Mucosa of stomach (tissue), 1 donor: ENCODE data around the gene SERINC5.

Experiments used
- H3K27me3 ChIP-seq: one replicate; pipeline ENCODE4 v1.7.0; 2013; ENCODE audit warnings: mild to moderate bottlenecking, low read length; ENCODE audit not compliant: control insufficient read depth, insufficient read depth
- H3K36me3 ChIP-seq: one replicate; pipeline ENCODE4 v1.7.0; 2013; ENCODE audit warnings: low read length; ENCODE audit not compliant: control insufficient read depth, insufficient read depth
- H3K4me1 ChIP-seq: one replicate; pipeline ENCODE4 v1.7.0; 2013; ENCODE audit warnings: mild to moderate bottlenecking, low read length; ENCODE audit not compliant: control insufficient read depth, insufficient read depth
- H3K4me3 ChIP-seq: one replicate; pipeline ENCODE4 v1.7.0; 2013; ENCODE audit warnings: low read length
- H3K9ac ChIP-seq: one replicate; pipeline ENCODE4 v1.7.0; 2013; ENCODE audit warnings: mild to moderate bottlenecking, low read length, moderate library complexity
- H3K9me3 ChIP-seq: one replicate; pipeline ENCODE4 v1.7.0; 2013; ENCODE audit warnings: mild to moderate bottlenecking, low read length, moderate library complexity; ENCODE audit not compliant: control insufficient read depth
- donor health status: Pancreatic carcinoma.

The SERINC5 gene

GRCh38 chr5:80238097-80238496 lies 17.8 kb downstream of the SERINC5 start:
- no peaks in the 10 kb centered on the region for H3K27me3 ChIP-seq
- H3K9me3 ChIP-seq, result no peaks in the 10 kb centered on the region
- no peak overlapping the region for H3K9ac ChIP-seq
- H3K36me3 ChIP-seq, result no peaks in the 10 kb centered on the region
- no peak overlapping the region for H3K4me3 ChIP-seq
- peaks cover 24% of the 10 kb centered on the region for H3K4me1 ChIP-seq

DNA sequence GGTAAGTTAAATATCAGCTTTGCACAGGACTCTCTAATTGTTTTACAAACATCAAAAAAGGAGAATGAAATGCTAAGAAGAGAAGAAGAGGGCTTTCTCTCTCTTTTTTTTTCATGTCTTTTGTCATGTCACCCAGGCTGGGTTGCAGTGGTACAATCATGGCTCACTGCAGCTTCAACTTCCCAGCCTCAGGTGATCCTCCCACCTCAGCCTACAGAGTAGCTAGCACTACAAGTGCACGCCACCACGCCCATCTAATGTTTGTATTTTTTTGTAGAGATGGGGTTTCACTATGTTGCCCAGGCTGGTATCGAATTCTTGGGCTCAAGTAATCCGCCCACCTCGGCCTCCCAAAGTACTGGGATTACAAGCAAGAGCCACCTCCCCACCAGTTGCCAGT lies 18.6 kb downstream of the SERINC5 start:
- Histone ChIP-seq H3K27me3 (no peaks in the 10 kb centered on the region), H3K9me3 (no peaks in the 10 kb centered on the region), H3K36me3 (no peaks in the 10 kb centered on the region), H3K9ac (no peak overlapping the region), H3K4me1 (peaks cover 24% of the 10 kb centered on the region), H3K4me3 (no peak overlapping the region)

- H3K9me3 ChIP-seq, result no peaks in the 10 kb centered on the region
- H3K36me3 ChIP-seq, result no peaks in the 10 kb centered on the region
- H3K4me1 ChIP-seq, result peaks cover 31% of the 10 kb centered on the region
- H3K4me3 ChIP-seq, result no peak overlapping the region
- no peaks in the 10 kb centered on the region for H3K27me3 ChIP-seq
- no peak overlapping the region for H3K9ac ChIP-seq
Measured at GRCh38 chr5:80234116-80234948, 21.5 kb downstream of the SERINC5 start.

DNA sequence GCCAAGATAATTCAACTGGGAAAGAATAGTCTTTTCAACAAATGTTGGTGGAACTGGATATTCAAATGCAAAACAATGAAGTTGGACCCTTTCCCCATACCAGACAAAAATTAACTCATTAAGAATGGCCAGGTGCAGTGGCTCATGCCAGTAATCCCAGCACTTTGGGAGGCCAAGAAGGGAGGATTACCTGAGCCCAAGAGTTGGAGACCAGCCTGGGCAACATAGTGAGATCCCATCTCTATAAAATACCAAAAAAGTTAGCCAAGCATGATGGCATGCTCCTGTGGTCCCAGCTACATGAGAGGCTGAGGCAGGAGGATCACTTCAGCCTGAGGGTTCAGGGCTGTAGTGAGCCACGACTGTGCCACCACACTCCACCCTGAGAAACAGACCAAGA lies 24.2 kb downstream of the SERINC5 start:
- Histone ChIP-seq H3K9me3 (no peaks in the 10 kb centered on the region), H3K4me1 (peaks cover 18% of the 10 kb centered on the region), H3K4me3 (no peak overlapping the region), H3K36me3 (no peaks in the 10 kb centered on the region), H3K9ac (no peak overlapping the region), H3K27me3 (no peaks in the 10 kb centered on the region)

DNA sequence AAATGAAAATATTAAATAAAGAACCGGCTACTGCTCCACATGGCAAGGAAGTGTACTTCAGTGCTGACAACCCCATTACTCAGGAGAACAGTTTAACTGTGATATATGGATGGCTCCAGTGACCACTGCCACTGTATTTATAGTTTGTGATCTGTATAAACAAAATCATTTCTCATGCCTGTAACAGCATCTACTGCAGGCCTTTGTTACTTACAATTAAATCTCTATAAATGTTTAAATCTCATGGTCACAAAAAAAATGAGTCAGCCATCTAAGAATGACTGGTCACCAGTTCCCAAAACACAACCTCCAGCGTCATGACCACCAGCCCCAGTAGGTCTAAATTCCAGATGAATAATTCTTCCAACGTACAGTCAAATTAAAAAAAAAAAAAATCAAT lies 24.6 kb downstream of the SERINC5 start:
- Histone ChIP-seq H3K9ac (no peak overlapping the region), H3K27me3 (no peaks in the 10 kb centered on the region), H3K36me3 (no peaks in the 10 kb centered on the region), H3K4me1 (peaks cover 18% of the 10 kb centered on the region), H3K4me3 (no peak overlapping the region), H3K9me3 (no peaks in the 10 kb centered on the region)

GRCh38 chr5:80230269-80230992 lies 25.4 kb downstream of the SERINC5 start:
- H3K36me3 ChIP-seq, result no peaks in the 10 kb centered on the region
- no peak overlapping the region for H3K4me3 ChIP-seq
- peaks cover 18% of the 10 kb centered on the region for H3K4me1 ChIP-seq
- no peaks in the 10 kb centered on the region for H3K27me3 ChIP-seq
- H3K9me3 ChIP-seq, result no peaks in the 10 kb centered on the region
- no peak overlapping the region for H3K9ac ChIP-seq

DNA sequence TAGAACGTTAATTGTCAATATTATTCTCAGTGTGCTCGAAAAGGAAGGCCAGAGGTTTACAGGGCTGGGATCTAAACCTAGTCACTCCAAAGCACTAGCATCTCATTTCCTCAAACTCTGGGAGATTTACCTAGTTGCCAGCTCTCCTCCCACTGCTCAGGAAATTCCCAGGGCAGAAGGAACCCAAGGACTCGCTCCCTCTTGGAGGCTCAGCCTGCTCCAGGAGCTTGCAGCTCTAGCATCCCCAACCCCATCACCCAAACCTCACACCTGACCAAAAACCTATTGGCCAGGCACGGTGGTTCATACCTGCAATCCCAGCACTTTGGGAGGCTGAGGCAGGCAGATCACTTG lies 26.0 kb downstream of the SERINC5 start:
- Histone ChIP-seq H3K9ac (no peak overlapping the region), H3K9me3 (no peaks in the 10 kb centered on the region), H3K27me3 (no peaks in the 10 kb centered on the region), H3K4me3 (no peak overlapping the region), H3K36me3 (no peaks in the 10 kb centered on the region), H3K4me1 (peaks cover 18% of the 10 kb centered on the region)

DNA sequence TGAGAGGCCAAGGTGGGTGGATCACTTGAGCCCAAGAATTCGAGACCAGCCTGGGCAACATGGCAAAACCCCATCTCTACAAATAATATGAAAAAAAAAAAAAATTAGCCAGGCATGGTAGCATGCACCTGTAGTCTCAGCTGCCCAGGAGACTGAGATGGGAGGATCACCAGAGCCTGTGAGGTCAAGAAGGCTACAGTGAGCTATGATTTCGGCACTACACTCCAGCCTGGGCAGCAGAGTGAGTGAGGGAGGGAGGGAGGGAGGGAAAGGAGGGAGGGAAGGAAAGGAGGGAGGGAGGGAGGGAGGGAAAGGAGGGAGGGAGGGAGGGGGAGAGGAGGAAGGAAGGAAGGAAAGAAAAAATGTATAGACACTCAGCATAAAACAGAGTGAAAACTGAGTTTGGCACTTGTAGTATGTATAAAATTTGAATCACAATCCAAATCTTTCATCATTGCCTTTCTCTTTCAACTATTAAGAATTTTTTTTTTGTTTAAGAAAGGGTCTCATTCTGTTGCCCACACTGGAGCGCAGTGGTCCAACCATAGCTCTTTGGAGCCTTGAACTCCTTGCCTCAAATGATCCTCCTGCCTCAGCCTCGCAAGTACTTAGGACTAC lies 27.8 kb downstream of the SERINC5 start:
- Histone ChIP-seq H3K9ac (no peak overlapping the region), H3K27me3 (no peaks in the 10 kb centered on the region), H3K9me3 (no peaks in the 10 kb centered on the region), H3K4me1 (peaks cover 18% of the 10 kb centered on the region), H3K4me3 (no peak overlapping the region), H3K36me3 (no peaks in the 10 kb centered on the region)

- no peaks in the 10 kb centered on the region for H3K9me3 ChIP-seq
- no peaks in the 10 kb centered on the region for H3K27me3 ChIP-seq
- H3K4me1 ChIP-seq, result peaks cover 21% of the 10 kb centered on the region
- no peak overlapping the region for H3K4me3 ChIP-seq
- no peak overlapping the region for H3K9ac ChIP-seq
- H3K36me3 ChIP-seq, result no peaks in the 10 kb centered on the region
Measured at GRCh38 chr5:80225934-80226326, 29.9 kb downstream of the SERINC5 start.

GRCh38 chr5:80225189-80225933 lies 30.5 kb downstream of the SERINC5 start:
- H3K4me3 ChIP-seq, result no peak overlapping the region
- H3K27me3 ChIP-seq, result no peaks in the 10 kb centered on the region
- H3K4me1 ChIP-seq, result peaks cover 22% of the 10 kb centered on the region
- H3K36me3 ChIP-seq, result no peaks in the 10 kb centered on the region
- H3K9me3 ChIP-seq, result no peaks in the 10 kb centered on the region
- no peak overlapping the region for H3K9ac ChIP-seq

- Histone ChIP-seq H3K36me3 (no peaks in the 10 kb centered on the region), H3K9ac (no peak overlapping the region), H3K4me1 (peaks cover 24% of the 10 kb centered on the region), H3K4me3 (no peak overlapping the region), H3K9me3 (no peaks in the 10 kb centered on the region), H3K27me3 (no peaks in the 10 kb centered on the region)
Measured at GRCh38 chr5:80223561-80223960, 32.3 kb downstream of the SERINC5 start.
